ENCODE results near the gene UGT1A8.
A peak's percentile ranks its signal among the peaks of the same experiment; 100 is the strongest.
"Not testable (repeated sequence)": the region's sequence is repeated elsewhere in the genome, so short reads cannot be mapped to it uniquely, and the experiment has no call there.

The UGT1A8 gene

DNA sequence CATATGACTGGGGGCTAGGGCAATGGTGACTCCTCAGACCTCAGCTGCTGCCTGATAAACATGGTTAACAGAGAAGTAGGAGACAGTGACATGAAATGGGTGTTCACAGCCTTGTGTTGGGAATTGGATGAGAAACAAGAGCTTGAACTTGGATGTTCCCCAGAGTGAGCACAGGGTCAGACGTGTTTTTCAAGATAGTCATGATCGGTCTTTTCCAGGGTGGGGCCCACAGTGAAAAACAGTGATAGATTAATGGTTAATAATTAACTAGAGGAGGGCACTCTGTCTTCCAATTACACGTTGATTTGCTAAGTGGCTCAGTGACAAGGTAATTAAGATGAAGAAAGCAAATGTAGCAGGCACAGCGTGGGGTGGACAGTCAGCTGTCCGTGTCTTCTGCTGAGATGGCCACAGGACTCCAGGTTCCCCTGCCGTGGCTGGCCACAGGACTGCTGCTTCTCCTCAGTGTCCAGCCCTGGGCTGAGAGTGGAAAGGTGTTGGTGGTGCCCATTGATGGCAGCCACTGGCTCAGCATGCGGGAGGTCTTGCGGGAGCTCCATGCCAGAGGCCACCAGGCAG, 111.4 kb downstream of the UGT1A8 start, which contains the start of gene UGT1A3:
Gene UGT1A3, plus strand, starts transcription at position 320 of the 579 bp plus-strand sequence. Its CDS starts 85 bp downstream, at position 405.
- peak; percentile 26 for DNase-seq (ENCODE audit: low spot score)

GRCh38 chr2:233736868-233737653, 119.6 kb downstream of the UGT1A8 start:
- DNase-seq (ENCODE audit: low spot score), result peak; percentile 29

DNA sequence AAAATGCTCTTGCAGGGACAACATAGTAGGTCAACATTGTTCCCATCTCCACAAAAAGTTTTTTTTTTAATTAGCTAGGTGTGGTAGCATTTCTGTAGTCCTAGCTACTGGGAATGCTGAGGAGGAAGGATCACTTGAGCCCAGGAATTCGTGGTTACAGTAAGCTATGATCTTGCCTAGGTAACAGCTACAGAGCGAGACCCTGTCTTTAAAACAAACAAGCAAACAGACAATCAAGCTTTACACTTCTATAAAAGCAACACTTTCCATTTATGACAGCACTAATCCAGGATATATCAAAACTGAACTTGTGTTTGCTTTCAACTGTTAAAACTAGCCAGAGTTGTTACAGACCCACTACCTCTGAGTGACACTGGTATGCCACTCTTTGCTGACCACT, 123.4 kb downstream of the UGT1A8 start:
- no peak for DNase-seq (ENCODE audit: low spot score)

DNA sequence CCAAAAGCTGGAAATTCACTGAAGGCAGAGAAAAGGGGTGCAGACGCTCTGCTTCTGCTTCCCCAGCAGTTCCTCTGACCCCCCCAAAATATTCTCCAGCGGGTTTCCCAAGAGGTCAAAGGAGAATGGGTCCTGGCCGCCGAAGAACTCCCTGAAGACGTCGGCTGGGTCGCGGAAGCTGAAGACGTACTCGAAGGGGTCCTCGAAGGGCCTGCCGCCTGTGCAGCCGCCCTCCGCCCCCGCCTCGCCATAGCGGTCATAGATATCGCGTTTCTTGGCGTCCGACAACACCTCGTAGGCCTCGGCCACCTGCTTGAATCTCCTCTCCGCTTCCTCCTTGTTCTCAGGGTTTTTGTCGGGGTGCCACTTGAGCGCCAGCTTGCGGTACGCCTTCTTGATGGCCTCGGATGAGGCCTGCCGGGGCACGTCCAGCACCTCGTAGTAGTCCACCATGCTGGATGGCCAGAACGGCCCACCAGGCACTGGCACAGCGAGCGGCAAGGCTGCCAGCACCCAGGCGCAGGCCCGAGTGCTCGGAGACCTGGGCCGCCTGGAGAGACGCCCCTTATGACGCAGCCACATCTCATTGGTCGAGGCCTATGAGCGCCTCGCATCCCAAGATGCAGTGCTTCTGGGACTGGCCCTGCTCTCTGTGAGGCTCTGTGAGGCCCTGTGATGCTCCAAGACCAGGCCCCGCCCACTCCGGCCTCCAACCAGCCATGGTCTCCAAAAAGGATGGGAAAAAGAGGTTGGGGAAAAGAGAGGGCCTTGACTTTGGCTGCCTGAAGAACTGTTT, 126.2 kb downstream of the UGT1A8 start:
- DNase-seq (ENCODE audit: low spot score), result no peak

DNA sequence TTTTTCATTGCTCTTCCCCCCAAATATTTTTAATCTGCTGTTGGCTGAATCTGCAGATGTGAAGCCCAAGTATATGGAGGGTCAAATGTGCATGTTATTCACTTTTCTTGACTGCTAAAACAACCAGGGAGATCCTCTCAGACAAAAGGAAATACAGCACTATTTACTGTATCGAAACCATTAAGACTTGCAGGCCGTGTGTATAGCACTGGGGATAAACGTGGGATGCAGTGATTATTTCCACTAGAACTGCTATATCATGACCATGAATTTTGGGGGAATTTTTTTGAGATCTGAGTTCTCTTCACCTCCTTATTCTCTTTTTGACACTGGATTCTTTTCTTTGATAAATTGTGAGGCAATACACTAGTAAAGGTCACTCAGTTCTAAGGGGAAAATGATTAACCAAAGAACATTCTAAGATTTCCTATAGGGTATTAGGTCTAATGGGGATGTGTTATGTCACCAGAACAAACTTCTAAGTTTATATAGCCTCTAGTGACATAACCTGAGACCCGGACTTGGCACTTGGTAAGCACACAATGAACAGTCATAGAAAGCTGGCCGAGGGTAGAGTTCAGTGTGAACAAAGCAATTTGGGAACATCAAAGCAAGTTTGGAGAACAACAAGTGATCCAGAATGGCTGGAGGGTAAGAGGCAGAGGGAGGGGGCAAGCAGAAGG, 127.8 kb downstream of the UGT1A8 start:
- DNase-seq (ENCODE audit: low spot score), result peak; percentile 77

DNA sequence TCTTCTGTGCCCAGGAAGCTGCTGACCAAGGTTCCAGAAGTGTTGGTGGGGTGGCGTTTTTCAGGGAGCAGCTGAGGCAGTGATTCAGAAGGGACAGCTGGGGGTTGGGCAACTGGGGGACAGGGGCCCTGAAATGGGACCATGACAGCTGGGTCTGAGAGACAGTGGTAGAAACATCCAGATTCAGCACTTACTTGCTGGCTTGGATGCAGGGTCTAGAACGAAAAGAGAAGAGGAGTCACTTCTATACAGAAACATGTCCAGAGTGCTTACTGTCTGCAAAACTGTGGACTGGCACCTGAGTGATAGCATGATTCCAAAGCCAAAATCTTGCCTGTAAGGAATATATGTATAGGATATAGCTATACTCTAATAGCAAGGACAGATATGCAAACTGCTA, 128.4 kb downstream of the UGT1A8 start:
- DNase-seq (ENCODE audit: low spot score), result not testable (repeated sequence)

- DNase-seq (ENCODE audit: low spot score), result no peak
Observed at GRCh38 chr2:233746475-233747282, 129.2 kb downstream of the UGT1A8 start.

DNA sequence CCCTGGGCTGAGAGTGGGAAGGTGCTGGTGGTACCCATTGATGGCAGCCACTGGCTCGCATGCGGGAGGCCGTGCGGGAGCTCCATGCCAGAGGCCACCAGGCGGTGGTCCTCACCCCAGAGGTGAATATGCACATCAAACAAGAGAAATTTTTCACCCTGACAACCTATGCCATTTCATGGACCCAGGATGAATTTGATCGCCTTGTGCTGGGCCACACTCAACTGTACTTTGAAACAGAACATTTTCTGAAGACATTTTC, 129.8 kb downstream of the UGT1A8 start:
- DNase-seq (ENCODE audit: low spot score), result no peak

DNA sequence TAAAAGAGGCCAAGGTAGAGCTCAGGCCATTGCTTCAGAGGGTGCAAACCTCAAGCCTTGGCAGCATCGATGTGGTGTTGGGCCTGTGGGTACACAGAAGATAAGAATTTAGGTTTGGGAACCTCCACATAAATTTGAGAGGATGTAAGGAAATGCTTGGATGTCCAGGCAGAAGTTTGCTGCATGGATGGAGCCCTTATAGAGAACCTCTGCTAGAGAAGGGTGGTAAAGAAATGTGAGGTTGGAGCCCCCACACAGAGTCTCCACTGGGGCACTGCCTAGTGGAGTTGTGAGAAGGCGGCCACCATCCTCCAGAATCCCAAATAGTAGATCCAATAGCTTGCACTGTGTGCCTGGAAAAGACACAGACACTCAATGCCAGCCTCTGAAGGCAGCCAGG, 133.3 kb downstream of the UGT1A8 start:
- DNase-seq (ENCODE audit: low spot score), result not testable (repeated sequence)

- DNase-seq (ENCODE audit: low spot score), result not testable (repeated sequence)
Observed at GRCh38 chr2:233751212-233752009, 134.0 kb downstream of the UGT1A8 start.

DNA sequence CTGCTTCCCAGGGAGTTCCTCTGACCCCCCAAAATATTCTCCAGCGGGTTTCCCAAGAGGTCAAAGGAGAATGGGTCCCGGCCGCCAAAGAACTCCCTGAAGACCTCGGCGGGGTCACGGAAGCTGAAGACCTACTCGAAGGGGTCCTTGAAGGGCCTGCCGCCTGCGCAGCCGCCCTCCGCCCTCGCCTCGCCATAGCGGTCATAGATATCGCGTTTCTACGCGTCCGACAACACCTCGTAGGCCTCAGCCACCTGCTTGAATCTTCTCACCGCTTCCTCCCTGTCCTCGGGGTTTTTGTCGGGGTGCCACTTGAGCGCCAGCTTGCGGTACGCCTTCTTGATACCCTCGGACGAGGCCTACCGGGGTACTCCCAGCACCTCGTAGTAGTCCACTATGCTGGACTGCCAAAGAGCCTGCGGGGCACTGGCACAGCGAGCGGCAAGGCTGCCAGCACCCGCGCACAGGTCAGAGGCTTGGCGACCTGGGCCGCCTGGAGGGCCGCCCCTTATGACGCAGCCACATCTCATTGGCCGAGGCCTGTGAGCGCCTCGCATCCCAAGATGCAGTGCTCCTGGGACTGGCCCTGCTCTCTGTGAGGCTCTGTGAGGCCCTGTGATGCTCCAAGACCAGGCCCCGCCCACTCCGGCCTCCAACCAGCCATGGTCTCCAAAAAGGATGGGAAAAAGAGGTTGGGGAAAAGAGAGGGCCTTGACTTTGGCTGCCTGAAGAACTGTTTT, 137.6 kb downstream of the UGT1A8 start:
- no peak for DNase-seq (ENCODE audit: low spot score)

DNA sequence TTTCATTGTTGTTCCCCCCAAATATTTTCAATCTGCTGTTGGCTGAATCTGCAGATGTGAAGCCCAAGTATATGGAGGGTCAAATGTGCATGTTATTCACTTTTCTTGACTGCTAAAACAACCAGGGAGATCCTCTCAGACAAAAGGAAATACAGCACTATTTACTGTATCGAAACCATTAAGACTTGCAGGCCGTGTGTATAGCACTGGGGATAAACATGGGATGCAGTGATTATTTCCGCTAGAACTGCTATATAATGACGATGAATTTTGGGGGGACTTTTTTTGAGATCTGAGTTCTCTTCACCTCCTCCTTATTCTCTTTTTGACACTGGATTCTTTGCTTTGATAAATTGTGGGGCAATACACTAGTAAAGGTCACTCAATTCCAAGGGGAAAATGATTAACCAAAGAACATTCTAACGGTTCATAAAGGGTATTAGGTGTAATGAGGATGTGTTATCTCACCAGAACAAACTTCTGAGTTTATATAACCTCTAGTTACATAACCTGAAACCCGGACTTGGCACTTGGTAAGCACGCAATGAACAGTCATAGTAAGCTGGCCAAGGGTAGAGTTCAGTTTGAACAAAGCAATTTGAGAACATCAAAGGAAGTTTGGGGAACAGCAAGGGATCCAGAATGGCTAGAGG, 139.1 kb downstream of the UGT1A8 start:
- DNase-seq (ENCODE audit: low spot score), result peak; percentile 86

GRCh38 chr2:233758141-233758540, 140.7 kb downstream of the UGT1A8 start:
- DNase-seq (ENCODE audit: low spot score), result no peak

DNA sequence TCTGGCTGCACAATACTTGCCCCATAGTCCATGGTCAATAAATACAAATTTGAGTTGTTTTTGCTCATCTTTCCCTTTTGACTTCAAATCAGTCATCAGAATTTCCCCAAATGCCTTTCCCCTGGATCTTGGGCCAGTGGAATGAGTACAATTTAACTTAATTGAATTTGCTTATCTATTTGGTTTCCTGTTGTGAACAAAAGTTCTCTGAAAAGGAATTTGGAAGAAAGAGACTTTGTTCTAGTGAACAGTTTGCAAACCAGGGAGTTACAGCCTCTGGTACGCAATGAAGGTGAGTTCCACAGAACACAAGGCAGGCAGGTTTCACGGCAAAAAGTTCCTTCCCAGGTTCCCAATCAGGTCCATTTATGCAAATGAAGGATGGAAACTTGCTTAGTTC, 141.4 kb downstream of the UGT1A8 start:
- no peak for DNase-seq (ENCODE audit: low spot score)

- peak; percentile 35 for DNase-seq (ENCODE audit: low spot score)
Observed at GRCh38 chr2:233760043-233760442, 142.6 kb downstream of the UGT1A8 start, which contains the start of gene UGT1A1. TSS of gene UGT1A1 (plus strand) at chr2:233760270. CDS start at chr2:233760288, 18 bp downstream.

- DNase-seq (ENCODE audit: low spot score), result no peak
Observed at GRCh38 chr2:233761040-233761769, 143.8 kb downstream of the UGT1A8 start.

DNA sequence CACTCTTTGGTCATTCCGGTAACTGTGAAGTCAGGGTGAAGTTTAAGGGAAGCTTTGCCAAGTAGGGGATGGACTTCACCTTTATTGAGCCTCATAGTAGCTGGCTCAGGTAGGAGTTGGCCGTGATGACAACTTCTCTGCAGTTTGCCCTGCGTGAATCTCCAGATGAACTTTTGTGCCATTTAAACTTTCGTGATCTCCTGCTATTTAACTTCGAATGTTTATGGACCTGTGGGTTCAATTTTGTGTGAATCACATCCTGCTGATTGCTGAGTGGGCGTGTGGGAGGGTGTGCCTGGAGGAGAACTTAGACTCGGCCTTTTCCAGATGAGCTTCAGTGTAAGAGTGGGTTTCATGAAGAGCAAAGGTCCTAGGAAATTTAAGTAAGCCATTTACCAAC, 146.8 kb downstream of the UGT1A8 start:
- DNase-seq (ENCODE audit: low spot score), result no peak

DNA sequence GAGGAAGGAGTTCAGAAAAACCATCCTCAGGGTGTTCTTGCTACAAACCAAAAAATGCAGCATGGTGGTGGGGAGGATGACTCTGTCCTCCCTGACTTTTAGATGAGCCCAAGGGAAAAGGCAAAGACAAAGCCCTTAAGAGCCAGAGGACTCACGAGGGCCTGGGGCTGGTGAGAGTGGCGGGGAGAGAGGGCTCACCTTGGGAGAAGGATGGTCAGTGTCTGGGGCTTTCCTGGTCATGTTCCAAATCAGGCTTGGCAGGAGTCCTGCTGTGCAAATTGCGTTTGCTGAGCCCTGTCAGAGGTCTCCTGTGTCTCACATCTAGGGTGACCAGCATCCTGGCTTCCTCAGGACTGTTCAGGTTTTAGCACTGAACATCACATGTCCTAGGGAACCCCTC, 147.3 kb downstream of the UGT1A8 start:
- no peak for DNase-seq (ENCODE audit: low spot score)

- DNase-seq (ENCODE audit: low spot score), result no peak
Observed at GRCh38 chr2:233766416-233766815, 149.0 kb downstream of the UGT1A8 start.
